H1 (cell line): Measurements from ENCODE around the gene ADAMTS1. TPM values are rescaled to one million over a fixed set of nuclear protein-coding genes. Genes with fewer than 3 reads are reported as not detected.

ENCODE experiments used
- CBX8 ChIP-seq: fragments of 300-800, 300-1000 bp; sonication (generic); IDR thresholded peaks from 2 replicates; pipeline ENCODE4 v1.7.1; 2016; ENCODE audit warnings: low read depth, low read length, borderline replicate concordance
- TAF1 ChIP-seq: IDR thresholded peaks from 2 replicates; pipeline ENCODE4 v1.6.1; 2011; ENCODE audit warnings: mild to moderate bottlenecking, low read depth, low read length
- polyA plus RNA-seq, 7 experiments: library from polyadenylated mRNA; depleted of rRNA in 3 of 7; stranded (reverse) in 5 of 7; unstranded in 2 of 7; fragments of >200 nt in 5 of 7; fragments of 200-250 nt in 2 of 7; gene quantifications; 1 replicate in 5 of 7; 2 replicates in 1 of 7; 4 replicates in 1 of 7; pipeline versions ENCODE4 v1.2.1 to v1.2.3, GENCODE V29; 2011 to 2013; ENCODE audit warnings: missing spikeins in 2 of 7, mixed read lengths in 2 of 7
- total RNA-seq: library from RNA; stranded (reverse); fragmentation: NEBNext Ultra II Directional; extraction: Animal tissue kit (Norgen Biotek cat#: 25700); gene quantifications from 2 replicates; pipeline ENCODE4 v1.2.1, GENCODE V29; 2021
- TF ChIP-seq, protein P1 (sequence below): fragments of 300-600 bp; sonication (generic); IDR thresholded peaks from 2 replicates; pipeline ENCODE4 v1.7.1; 2012; ENCODE audit warnings: low read length, moderate library complexity, mild to moderate bottlenecking, inconsistent platforms; ENCODE audit not compliant: insufficient replicate concordance

ADAMTS1 gene
- total and polyA plus RNA-seq, 2 of the 8 experiments (the other 6 are each of a cell fraction or from before 2014, with no cell fraction given), result 10.7 to 22.4 TPM

DNA sequence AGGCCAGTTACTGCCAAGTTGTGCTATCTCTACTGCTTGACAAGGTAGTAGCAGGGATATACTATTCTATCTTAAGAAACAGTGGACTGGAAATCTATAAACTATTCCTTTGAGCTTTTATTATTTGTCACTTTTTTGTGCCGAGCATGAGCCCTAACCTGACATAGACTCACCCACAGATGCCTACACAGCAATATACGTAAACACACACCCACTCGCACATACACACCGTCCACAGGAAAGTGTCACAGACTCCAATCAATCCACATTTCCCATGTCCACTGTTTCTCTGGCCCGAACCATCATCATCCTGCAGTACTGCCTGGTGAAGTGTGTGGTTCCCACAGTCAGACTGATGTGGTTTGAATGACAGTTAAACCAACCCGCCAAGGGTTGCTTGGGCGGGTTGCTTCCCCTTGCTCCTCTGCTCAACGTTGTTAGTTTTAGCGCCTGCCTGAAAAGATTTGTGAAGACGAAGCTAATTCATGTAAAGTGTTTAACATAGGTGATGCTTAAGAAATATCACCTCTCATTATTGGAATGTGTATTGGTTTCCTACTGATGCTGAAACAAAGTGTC, 47.2 kb downstream of the ADAMTS1 start (continued):
- TF ChIP-seq, protein P1, sequence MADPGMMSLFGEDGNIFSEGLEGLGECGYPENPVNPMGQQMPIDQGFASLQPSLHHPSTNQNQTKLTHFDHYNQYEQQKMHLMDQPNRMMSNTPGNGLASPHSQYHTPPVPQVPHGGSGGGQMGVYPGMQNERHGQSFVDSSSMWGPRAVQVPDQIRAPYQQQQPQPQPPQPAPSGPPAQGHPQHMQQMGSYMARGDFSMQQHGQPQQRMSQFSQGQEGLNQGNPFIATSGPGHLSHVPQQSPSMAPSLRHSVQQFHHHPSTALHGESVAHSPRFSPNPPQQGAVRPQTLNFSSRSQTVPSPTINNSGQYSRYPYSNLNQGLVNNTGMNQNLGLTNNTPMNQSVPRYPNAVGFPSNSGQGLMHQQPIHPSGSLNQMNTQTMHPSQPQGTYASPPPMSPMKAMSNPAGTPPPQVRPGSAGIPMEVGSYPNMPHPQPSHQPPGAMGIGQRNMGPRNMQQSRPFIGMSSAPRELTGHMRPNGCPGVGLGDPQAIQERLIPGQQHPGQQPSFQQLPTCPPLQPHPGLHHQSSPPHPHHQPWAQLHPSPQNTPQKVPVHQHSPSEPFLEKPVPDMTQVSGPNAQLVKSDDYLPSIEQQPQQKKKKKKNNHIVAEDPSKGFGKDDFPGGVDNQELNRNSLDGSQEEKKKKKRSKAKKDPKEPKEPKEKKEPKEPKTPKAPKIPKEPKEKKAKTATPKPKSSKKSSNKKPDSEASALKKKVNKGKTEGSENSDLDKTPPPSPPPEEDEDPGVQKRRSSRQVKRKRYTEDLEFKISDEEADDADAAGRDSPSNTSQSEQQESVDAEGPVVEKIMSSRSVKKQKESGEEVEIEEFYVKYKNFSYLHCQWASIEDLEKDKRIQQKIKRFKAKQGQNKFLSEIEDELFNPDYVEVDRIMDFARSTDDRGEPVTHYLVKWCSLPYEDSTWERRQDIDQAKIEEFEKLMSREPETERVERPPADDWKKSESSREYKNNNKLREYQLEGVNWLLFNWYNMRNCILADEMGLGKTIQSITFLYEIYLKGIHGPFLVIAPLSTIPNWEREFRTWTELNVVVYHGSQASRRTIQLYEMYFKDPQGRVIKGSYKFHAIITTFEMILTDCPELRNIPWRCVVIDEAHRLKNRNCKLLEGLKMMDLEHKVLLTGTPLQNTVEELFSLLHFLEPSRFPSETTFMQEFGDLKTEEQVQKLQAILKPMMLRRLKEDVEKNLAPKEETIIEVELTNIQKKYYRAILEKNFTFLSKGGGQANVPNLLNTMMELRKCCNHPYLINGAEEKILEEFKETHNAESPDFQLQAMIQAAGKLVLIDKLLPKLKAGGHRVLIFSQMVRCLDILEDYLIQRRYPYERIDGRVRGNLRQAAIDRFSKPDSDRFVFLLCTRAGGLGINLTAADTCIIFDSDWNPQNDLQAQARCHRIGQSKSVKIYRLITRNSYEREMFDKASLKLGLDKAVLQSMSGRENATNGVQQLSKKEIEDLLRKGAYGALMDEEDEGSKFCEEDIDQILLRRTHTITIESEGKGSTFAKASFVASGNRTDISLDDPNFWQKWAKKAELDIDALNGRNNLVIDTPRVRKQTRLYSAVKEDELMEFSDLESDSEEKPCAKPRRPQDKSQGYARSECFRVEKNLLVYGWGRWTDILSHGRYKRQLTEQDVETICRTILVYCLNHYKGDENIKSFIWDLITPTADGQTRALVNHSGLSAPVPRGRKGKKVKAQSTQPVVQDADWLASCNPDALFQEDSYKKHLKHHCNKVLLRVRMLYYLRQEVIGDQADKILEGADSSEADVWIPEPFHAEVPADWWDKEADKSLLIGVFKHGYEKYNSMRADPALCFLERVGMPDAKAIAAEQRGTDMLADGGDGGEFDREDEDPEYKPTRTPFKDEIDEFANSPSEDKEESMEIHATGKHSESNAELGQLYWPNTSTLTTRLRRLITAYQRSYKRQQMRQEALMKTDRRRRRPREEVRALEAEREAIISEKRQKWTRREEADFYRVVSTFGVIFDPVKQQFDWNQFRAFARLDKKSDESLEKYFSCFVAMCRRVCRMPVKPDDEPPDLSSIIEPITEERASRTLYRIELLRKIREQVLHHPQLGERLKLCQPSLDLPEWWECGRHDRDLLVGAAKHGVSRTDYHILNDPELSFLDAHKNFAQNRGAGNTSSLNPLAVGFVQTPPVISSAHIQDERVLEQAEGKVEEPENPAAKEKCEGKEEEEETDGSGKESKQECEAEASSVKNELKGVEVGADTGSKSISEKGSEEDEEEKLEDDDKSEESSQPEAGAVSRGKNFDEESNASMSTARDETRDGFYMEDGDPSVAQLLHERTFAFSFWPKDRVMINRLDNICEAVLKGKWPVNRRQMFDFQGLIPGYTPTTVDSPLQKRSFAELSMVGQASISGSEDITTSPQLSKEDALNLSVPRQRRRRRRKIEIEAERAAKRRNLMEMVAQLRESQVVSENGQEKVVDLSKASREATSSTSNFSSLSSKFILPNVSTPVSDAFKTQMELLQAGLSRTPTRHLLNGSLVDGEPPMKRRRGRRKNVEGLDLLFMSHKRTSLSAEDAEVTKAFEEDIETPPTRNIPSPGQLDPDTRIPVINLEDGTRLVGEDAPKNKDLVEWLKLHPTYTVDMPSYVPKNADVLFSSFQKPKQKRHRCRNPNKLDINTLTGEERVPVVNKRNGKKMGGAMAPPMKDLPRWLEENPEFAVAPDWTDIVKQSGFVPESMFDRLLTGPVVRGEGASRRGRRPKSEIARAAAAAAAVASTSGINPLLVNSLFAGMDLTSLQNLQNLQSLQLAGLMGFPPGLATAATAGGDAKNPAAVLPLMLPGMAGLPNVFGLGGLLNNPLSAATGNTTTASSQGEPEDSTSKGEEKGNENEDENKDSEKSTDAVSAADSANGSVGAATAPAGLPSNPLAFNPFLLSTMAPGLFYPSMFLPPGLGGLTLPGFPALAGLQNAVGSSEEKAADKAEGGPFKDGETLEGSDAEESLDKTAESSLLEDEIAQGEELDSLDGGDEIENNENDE, result no peak
- TF ChIP-seq CBX8 (no peak), TAF1 (no peak)
